HG03457 (cell line): ENCODE measurements around the gene DENND2A.
"Not testable (repeated sequence)": the region's sequence is repeated elsewhere in the genome, so short reads cannot be mapped to it uniquely, and the experiment has no call there.

Experiments
- ATAC-seq: cut with Tn5 transposase; IDR thresholded peaks from one replicate; pipeline ENCODE4 v1.9.1; 2021; ENCODE audit warnings: moderate number of reproducible peaks; ENCODE audit not compliant: unreplicated experiment

Gene DENND2A

DNA sequence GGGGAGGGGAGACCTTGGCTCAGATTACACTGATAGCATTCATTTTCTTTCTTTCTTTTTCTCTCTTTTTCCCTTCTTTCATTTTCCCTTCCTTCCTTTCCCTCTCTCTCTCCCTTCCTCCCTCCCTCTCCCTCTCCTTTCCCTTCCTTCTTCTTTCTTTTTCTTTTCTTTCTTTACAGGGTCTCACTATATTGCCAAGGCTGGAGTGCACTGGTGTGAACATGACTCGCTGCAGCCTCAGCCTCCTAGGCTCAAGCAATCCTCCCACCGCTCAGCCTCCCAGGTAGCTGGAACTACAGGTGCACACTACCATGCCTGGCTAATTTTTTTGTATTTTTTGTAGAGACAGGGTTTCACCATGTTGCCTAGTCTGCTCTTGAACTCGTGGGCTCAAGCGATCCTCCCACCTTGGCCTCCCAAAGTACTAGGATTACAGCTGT is 88.4 kb downstream of the DENND2A start:
- ATAC-seq = no peak

DNA sequence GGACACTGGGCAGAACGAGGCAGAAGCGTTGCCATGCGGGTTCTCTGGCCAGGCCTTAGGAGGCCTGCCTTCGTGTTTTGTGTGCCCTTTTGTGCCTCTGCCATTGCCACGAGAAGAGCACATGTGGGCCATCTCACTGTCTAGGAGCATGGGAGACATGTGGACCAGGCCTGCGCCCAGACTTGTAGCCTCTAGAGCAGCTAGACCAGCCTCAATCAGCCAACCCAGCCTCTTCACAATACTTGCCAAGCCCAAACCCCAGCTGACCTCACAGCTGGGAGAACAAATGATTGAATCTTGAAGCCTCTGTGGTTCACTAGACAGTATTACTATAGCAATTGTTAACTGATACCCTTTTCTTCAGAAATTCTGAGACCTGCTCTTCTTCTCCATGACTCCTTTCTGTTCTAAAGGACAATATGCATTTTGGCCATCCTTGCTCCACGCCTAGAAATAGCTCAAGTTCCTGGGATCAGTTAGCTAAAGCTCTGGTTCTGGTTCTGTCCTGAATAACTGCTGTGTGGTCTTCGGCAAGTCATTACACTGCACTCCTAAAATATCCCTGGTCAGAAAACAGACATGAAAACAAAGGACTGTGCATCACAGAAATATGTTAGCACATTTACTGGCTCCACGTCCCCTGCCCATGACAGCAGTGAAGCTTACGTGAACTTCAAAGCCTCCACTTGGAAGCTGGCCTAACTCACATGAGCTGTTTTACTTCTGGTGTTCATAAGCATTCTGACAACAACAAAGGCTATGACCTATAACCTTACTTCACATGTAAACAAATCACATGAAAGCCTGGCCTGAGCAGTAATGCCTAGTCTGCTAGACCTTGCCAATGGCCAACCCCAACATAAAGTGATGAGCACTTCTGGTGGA is 89.0 kb downstream of the DENND2A start:
- no peak for ATAC-seq

DNA sequence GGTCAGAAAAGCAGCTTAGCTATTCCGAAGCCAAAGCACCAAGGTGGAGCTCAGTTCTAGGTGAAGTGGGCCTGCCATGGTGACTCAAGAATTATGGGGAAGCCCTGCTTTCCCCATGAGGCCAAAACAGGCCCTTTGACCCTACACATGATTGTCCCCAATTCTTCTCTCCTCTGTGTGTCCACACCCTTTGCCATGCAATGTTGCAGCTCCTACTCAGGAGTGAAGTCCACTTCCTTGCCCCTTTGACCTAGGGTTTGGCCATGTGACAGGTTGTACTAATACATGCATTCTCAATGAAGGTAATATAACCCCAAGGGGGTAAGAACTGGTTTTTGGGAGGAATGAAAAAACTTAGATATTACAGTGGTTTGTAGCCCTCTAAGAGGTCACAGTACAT is 93.7 kb downstream of the DENND2A start:
- no peak for ATAC-seq

DNA sequence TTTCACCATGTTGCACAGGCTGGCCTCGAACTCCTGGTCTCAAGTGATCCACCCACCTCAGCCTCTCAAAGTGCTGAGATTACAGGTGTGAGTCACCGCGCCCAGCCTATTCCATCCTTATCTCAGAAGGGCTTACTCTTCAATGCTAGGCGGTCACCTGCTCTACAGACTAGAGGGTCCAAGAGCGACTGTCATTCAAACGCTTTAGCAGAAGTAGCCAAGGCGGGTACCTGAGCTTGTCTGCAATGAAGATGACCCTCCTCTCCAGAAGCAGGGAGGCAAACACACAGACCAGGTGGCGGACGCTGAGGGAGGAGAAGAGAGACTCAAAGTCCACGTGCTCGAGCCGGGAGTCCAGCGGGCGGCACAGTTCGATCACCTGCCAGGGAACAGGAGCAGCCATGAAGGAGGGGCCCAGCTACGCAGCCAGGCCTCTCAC is 96.2 kb downstream of the DENND2A start:
- no peak for ATAC-seq

DNA sequence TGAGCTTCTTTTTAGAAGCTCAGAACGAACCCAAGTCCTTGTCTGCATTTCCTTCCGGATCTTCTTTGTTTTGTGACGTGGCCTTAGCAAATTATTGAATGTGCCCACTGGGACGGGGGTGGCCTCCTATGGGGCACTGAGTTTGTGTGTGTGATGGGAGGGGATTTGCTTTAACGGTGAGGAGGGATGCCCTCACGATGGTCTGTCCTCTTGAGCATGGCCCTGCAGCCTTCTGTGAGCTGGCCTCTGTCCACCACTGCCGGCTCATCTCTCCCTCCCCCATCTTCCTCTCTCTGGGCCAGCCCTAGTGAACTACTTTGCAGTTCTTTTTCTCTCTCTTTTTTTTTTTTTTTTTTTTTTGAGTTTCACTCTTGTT is 98.4 kb downstream of the DENND2A start:
- ATAC-seq = no peak

DNA sequence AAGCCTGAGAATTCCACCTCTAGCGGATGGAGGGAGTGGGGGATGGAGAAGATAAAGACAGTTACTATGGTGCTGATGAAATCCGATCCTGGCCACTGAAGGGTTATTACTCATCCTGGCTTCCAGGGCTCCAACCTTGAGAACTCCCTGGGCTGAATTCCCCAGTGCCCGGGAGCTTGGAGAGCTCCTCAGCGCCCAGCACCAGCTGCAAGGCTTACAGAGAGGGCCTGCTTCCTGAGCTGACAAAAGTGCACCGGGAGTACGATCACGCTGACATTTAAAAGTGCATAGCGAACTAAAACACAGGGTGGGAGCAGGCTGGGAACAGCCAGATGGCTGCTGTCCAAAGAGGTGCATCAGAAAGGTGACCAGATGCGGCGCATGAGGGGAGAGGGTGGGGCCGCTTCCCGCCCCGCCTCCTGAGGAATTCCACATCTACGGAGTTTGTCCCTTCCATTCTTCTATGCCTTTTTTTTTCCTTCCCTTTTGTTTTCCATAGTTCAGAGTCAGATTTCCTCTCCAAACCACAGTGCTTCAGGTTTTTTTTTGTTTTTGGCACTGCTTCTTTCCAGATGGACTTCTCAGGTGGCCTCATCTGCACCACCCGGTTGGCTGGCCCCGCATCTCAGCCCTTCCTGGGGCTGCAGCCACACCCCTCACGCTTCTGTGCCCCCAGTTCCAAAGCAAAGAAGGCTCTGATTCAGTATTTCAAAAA is 98.9 kb downstream of the DENND2A start:
- no peak for ATAC-seq

DNA sequence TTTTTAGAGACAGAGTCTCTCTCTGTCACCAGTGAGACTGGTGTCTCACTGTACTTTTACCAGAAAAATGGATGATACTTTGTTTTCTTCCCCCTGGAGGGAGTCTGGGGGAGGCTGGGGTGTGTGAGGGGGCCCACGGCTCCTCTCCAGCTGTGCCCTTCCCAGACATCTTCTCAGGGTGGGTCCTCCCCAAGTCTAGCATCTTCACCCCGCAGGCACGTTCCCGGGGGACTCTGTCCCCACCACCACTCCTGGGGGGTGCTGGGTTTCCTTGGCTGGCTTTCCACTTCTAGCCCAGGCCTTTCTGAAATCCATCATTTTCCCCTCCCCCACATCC is 99.5 kb downstream of the DENND2A start:
- no peak for ATAC-seq

DNA sequence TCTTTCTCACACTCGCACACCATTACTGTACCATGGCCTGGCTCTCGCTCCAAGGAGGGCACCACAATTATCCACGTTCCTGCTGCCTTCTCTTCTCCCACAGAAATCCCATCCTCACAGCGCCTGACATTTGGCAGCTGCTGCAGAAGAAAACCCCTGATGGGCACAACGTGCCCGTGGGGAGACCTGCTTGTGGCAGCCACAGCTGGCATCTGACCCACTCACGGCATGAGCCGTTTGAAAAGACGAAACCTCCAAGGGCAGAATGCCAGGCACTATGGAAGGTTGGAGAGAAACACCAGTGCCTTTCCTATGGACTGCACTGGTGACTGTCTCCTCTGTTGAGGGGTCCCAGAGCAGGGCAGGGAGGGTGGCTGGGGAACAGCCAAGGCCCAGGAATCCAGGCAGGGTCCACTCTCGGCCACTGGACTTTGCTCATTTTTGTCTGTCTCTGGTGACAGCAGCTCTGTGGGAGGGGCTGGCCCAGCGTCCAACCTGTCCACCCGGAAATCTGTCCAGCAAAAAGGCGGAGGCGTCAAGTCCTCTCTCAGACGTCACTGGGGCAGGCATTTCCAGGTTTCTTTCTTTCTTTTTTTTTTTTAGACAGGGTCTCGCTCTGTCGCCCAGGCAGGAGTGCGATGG is 100.4 kb downstream of the DENND2A start:
- no peak for ATAC-seq

DNA sequence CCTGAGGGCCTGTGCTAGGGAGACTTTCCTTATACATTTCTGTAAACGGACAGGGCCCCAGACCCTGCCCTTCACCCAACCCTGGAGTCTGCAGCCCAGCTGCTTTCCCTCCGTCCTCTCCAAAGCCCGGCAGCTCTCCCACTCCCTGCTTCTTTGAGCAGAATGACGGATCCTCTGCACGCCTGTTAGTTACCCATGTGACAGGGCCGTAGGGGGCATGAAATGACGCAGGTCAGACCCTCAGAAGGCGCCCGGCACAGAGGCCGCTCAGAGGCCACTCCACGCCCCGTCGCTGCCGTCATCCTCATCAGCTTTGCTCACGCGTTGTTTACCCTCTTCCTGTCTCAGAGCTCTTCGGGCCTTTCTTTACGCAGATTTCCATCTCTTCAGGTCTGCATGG is 101.2 kb downstream of the DENND2A start:
- no peak for ATAC-seq

DNA sequence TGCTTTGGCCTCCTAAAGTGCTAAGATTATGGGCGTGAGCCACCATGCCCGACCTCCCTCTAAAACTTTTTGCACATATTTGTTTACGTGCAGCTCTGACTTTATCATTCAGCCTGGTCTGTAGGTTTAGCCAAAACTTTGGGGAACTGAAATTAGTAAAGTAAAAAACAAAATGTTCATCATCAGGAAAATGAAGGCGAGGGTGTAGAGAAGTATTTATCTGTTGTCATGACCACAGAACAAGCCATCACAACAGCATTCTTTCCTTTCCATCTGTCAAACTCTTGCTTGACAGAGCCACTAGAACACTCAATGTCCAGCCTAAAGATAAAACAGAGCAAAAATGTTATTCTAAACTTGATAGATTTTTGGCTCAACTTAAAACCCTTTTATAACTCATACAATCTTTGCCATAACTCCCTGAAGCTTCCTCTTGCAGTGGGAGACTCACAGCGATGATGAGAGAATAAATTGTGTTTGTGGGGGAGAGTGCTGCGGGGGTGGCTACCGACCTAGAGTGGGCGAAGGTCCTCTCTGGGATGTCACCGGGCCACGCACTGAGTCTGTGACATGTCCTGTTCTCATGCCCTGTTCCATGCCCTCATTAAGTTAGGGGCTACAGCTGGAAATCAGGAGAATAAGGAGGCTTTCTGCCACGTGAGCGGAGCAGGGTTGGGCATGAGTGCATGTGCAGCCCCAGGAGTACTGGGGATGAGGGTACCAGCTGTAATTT is 102.7 kb downstream of the DENND2A start:
- no peak for ATAC-seq

DNA sequence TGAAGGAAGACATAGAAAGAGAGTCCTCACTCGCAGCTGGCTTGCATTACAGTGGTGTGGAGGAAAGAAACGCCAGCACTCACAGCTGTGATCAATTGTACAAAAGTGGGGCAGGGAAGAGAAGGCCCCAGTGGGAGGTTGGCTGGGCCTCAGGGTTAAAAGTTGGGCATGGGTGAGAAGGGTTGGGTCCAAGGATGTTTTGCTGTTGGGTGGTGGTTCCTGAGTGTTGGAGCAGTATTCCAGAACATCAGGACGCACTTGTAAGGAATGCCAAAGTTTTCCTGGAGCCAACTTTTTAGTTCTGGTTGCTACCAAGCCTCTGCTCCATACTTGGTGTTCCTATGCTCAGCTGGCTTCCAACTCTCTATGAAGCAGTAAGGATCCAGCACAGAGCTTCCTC is 105.9 kb downstream of the DENND2A start:
- no peak for ATAC-seq

DNA sequence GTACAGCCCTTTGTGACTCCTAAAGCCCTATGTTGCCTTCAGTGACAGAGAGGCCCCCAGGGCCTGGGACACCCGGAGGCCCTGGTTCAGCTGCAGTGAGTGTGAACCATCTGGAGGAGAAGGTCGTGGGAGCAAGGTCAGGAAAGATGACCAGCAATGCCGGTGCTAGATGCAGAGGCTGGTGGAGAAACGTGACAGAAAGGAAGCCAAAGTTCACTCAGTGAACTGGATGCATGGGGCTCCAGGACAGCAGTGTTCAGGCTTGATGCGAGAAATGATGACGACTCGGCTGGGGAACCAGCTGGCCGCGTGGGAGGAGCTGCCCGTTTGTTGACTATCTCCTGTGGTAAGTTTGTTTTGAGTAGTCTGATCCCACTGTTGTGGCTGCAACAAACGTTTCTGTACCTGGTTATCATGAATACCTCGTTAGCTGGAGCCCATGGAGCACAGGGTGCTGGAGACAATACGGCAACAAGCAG is 107.2 kb downstream of the DENND2A start:
- no peak for ATAC-seq

DNA sequence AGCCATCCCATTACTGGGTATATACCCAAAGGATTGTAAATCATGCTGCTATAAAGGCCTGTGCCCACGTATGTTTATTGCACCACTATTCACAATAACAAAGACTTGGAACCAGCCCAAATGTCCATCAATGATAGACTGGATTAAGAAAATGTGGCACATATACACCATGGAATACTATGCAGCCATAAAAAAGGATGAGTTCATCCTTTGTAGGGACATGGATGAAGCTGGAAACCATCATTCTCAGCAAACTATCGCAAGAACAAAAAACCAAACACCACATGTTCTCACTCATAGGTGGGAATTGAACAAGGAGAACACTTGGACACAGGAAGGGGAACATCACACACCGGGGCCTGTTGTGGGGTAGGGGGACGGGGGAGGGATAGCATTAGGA is 111.2 kb downstream of the DENND2A start:
- ATAC-seq = not testable (repeated sequence)

DNA sequence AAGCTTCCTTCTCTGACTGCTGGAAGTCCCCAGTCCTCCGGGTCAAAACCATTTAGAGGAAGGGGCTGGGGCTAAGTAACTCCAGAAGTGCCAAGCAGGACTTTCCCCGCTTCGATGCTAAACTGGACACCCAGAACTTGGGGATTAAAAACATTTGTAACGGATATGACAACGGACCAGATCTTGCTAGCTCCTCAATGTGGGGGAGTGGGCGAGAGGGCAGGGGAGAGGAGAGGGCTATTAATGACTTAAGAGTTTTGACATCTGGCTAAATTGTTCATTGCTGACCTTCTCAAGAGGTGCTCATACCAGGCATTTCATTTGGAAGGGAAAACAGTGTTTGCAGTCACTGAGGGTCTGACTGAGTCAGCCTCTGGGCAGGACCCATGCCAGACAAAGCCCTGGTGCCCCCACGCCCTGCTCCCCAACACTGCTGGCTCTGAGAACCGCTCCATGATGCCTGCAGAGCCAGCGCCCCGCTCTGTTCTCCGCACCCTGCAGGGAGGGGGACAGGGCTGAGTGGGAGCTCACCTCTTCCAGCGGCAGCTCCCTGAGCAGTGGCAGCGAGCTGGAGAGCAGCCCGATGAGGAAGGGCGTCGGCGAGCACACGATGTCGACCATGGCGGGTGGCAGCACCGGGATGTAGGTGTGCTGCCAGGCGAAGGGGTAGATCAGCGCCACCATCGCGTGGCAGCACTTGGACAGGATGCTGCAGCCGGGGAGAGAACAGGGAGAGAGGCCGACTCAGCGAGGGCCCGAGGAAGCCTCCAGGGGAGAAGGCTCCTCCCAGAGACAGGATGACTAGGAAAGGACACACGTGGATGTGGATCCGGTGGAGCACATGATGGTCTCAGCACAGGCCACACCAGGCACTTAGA is 113.6 kb downstream of the DENND2A start:
- ATAC-seq = no peak

DNA sequence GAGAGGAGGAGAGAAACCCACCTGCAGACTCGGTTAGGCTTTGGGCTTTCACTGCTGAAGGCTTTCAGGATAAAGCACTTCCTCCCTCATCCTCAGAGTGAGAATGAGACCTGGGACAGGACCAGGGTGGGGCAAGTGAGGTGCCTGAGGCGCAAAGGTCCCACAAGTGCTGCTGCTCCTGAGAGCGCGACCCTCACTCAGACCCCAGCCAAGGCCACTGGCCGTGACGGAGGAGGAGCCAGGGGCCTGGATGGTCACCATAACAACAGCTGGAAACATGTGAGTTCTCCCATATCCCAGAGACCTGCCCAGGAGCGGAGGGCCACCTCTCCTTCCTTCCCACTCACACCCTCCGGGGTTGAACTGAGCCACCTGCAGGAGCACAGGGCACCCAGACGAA is 114.4 kb downstream of the DENND2A start:
- ATAC-seq = no peak

DNA sequence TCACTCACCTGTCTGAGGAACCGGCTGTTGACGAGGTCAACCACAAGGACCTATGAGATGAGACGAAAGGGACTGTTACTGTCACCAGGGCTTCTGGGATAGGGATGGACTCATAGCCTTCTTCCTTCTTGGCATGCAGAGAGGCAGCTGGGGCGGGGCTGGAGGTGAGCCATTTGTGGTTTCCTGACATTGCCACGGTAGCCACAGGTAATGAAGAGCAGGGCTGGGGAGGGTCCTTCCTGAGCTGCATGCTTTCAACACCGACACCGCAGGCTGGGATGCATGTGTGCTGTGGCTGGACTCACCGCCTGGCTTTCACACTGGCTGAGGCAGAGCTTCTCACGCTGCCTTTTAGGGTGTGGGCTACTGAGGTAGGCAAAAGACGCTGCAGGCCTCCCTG is 114.9 kb downstream of the DENND2A start:
- no peak for ATAC-seq

DNA sequence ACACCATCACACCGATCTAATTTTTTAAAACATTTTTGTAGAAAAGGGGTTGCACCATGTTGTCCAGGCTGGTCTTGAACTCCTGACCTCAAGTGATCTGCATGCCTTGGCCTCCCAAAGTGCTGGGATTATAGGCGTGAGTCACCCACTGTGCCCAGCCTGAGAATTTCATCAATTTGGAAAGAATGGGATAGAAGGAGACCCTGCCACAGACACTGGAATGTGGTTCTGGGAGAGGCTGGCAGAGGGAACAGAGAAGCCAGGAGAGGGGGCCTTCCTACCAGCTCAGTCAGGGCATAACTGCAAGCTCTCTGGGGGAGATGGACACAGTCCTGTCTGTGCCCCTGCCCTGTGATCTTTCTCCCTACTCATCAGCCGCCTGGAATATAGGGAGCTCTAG is 119.2 kb downstream of the DENND2A start:
- ATAC-seq = no peak

DNA sequence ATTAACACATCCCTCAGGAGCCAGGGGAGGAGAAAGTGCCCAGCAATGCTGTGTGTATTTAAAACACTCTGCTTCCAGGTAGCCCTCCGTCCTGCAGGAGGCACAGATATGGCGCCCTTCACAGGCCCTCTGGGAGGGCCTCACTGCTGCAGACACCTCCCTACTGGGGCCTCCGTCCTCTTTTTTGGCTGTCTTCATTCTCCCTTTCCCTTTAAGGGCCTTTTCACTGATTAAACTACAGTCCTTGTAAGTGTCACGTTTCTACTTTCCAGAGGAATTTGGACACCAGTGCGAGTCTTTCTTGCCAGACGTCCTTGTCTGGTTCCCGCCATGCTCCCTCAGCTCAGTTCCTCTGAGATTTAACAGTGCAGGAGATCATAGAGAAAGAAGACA is 121.6 kb downstream of the DENND2A start:
- ATAC-seq = no peak

DNA sequence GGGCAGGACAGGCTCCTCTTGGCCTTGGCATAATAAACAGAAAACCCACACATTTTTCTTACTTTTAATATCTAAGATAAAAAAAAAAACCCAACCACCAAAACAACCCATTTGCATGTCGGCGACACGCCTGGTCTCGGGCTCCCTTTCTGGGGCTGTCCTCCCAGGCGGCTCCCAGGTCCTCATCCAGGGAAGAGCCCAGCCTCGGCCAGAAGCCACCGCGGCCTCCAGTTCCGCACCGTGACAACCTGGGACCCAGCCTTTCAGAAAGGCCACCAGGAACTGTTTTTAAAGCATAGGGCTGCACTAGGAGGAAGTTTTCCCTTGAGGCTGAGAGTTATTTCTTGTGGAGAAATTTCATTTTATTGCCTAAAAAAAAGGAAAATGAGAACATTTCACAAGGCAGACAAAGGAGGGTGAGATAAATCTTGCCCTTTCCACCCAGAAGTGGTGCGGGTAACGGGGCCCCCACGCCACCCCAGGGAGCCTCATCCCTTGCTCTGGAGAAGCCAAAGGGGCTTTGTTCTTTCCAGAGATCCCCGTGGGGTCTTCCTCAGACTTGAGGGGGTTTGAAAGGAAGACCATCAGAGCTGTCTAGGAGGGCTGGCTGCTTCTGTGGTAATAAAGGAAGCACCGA is 122.1 kb downstream of the DENND2A start:
- ATAC-seq = no peak
